HG02981 (cell line): ENCODE measurements around the gene RAP1B.

Experiments
- ATAC-seq: cut with Tn5 transposase; IDR thresholded peaks from one replicate; pipeline ENCODE4 v1.9.1; 2021; ENCODE audit warnings: mild to moderate bottlenecking, moderate library complexity; ENCODE audit not compliant: unreplicated experiment

The RAP1B gene

GRCh38 chr12:68686595-68687521 lies 76.2 kb downstream of the RAP1B start, which contains the start of gene NUP107:
NUP107 (plus strand) TSS chr12:68686978; CDS start chr12:68687066, 88 bp downstream.
- peak; percentile 95 for ATAC-seq

GRCh38 chr12:68695454-68695853 lies 84.8 kb downstream of the RAP1B start:
- peak; percentile 77 for ATAC-seq

GRCh38 chr12:68699486-68699885 lies 88.8 kb downstream of the RAP1B start:
- no peak for ATAC-seq
